Stimulated activated CD8-positive, alpha-beta memory T cell treated with anti-CD3 and anti-CD28 coated beads, Interleukin-12 subunit alpha, Interleukin-12 subunit beta, amount 100 ng/mL, for 24 hours (primary cell): Measurements from ENCODE around the gene SLC38A3.

Source experiments
- DNase-seq: peaks from one replicate; pipeline ENCODE4 v3.0.0-alpha.2; 2020; ENCODE audit errors: extremely low read depth

The SLC38A3 gene

GRCh38 chr3:50267280-50267913, 62.3 kb downstream of the SLC38A3 start:
- DNase-seq, result no peak

DNA sequence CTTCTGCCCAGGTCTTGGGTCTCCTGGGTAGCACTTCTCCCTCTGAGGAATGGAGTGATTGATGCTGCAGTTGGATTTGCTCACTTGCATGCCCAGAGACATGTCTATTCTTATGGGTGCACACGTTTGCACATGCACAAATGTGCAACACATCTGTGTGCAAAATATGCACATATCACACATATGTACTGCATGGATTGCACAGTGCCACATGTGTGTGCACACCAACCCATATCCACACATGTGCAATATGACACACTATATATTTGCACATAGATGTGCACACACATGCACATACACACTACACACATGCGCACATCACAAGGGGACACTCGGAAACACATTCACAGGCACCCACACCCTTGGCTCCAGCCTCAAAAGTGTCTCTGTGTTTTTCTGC, 63.2 kb downstream of the SLC38A3 start:
- DNase-seq, result no peak

DNA sequence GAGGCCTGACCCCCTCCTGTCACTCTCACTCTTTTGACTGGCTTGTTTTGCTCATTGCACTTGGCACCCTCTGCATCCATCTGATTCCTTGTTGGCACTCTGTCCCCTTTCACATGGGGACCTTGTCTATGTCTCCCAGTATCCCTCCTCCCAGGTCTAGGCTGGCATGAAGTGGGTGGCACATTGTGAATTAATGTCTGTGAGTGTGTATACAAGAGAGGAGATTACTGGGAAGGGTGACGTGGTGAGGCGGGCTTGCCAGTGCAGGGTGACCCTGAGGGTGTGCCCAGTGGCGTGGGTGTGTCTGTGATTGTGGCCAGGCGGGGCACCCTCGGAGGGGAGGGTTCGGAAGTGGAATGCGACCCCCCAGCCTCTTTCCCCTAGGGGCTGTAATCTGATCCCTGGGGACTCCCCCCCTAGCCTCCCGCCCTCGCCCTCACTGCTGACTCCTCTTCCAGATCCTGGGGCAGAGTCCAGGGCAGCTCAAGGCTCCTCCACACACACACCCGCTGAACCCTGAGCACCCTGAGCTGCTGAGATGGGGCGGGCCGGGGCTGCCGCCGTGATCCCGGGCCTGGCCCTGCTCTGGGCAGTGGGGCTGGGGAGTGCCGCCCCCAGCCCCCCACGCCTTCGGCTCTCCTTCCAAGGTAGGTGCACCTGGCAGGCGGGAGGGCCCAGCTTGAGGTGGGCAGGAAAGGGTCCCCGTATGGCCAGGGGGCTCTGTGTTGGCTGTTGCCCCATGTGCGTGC, 63.8 kb downstream of the SLC38A3 start, which contains the start of gene SEMA3B:
Gene SEMA3B (plus strand): TSS at position 445 of the 749 bp plus-strand sequence. CDS start 94 bp downstream, at position 539.
- no peak for DNase-seq

DNA sequence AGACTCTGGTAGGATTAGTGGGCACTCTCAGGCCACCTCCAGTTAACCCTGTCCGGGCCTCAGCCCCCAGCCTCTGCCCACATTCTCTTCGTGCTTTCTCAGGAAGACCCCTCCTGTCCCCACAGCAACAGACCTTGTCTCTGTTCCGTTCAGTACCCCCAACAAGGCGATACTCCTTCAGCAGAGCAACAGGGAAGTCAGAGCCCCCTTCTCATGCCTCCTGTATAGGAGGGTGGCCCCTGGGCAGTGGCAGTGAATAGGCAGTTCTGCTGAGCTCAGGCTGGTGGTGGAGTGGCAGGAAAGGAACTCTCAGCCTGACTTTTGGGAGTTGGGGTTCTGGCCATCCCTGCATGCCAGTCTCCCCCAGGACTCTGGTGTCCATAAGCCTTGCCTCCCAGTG, 64.4 kb downstream of the SLC38A3 start:
- no peak for DNase-seq

DNA sequence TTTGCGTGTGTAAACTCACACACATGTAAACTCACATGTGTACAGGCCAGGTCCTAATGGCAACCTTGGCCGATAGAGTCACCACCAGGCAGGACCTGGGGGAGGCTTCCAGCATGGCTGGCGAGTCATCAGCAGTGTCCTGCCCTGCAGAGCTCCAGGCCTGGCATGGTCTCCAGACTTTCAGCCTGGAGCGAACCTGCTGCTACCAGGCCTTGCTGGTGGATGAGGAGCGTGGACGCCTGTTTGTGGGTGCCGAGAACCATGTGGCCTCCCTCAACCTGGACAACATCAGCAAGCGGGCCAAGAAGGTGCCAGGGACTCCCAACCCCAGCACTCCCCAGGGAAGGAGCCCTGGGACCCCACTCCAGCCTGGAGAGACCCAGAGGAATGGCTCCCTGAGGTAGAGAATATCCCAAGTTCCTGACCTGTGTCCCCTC, 64.9 kb downstream of the SLC38A3 start:
- no peak for DNase-seq

GRCh38 chr3:50270422-50271224, 65.6 kb downstream of the SLC38A3 start:
- DNase-seq, result no peak
